ENCODE results near the gene HSPA4.
"Not testable (repeated sequence)": the region's sequence is repeated elsewhere in the genome, so short reads cannot be mapped to it uniquely, and the experiment has no call there.

HSPA4 gene

DNA sequence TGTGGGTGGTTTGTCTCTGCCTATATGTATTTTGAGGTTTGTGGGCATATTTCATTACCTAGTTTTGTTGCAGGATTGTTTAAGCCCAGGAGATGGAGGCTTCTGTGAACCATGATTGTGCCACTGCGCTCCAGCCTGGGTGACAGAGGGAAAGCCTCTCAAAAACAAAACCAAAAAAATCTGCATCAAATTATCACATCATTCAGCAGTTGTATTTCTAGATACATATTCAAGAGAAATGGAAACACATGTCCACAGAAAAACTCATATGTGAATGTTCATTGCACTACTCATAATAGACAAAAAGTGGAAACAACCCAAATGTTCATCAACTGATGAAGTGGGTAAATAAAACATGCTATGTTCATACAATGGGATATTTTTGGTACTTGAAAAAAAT is 29.9 kb downstream of the HSPA4 start:
- no peaks in the 10 kb centered on the region for H3K27me3 ChIP-seq (ENCODE audit: insufficient read depth, low read length, poor library complexity)
- H3K4me2 ChIP-seq (ENCODE audit: insufficient read depth, low read length): no peak overlapping the region
- H3K36me3 ChIP-seq (ENCODE audit: insufficient read depth, low read length): peaks cover 71% of the 10 kb centered on the region

DNA sequence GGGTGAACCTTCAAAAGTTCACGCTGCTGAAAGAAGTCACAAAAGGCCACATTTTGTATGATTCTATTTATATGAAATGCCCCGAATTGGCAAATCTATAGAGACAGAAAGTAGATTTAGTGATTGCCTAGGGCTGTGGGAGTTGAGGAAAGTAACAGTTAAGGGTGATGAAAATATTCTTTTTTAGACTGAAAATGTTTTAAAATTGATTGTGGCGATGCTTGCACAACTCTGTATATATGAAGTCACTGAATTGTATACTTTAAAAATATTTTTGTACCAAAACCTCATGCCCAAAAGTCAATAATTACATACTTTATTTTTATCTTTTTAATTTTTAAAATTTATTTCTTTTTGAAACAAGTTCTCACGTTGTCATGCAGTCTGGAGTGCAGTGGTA is 30.3 kb downstream of the HSPA4 start:
- ATAC-seq (ENCODE audit: insufficient read depth, low read depth) (no peak), DNase-seq (no peak)
- peaks cover 79% of the 10 kb centered on the region for H3K79me2 ChIP-seq (ENCODE audit: insufficient read depth, low read length)
- H3K4me2 ChIP-seq (ENCODE audit: insufficient read depth, low read length): no peak overlapping the region
- peaks cover 11% of the 10 kb centered on the region; the same call in 1 of the 2 replicates for H4K20me1 ChIP-seq (ENCODE audit: insufficient read depth, low read length)
- H3K27ac ChIP-seq (ENCODE audit: low read length): no peak overlapping the region
- TF ChIP-seq EZH2 (IDR thresholded peaks at IDR 0.05; ENCODE audit: borderline replicate concordance, low read depth, low read length, severe bottlenecking): no peak
- TF ChIP-seq, protein P1, sequence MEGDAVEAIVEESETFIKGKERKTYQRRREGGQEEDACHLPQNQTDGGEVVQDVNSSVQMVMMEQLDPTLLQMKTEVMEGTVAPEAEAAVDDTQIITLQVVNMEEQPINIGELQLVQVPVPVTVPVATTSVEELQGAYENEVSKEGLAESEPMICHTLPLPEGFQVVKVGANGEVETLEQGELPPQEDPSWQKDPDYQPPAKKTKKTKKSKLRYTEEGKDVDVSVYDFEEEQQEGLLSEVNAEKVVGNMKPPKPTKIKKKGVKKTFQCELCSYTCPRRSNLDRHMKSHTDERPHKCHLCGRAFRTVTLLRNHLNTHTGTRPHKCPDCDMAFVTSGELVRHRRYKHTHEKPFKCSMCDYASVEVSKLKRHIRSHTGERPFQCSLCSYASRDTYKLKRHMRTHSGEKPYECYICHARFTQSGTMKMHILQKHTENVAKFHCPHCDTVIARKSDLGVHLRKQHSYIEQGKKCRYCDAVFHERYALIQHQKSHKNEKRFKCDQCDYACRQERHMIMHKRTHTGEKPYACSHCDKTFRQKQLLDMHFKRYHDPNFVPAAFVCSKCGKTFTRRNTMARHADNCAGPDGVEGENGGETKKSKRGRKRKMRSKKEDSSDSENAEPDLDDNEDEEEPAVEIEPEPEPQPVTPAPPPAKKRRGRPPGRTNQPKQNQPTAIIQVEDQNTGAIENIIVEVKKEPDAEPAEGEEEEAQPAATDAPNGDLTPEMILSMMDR (IDR thresholded peaks at IDR 0.05; ENCODE audit: borderline replicate concordance, extremely low read depth, low read length, poor library complexity, severe bottlenecking): no peak
- H2AFZ ChIP-seq (ENCODE audit: low read depth, low read length): no peak overlapping the region
- peaks cover 71% of the 10 kb centered on the region for H3K36me3 ChIP-seq (ENCODE audit: insufficient read depth, low read length)
- no peaks in the 10 kb centered on the region for H3K9me3 ChIP-seq (ENCODE audit: insufficient read depth, low read length, severe bottlenecking)
- H3K4me1 ChIP-seq (ENCODE audit: insufficient read depth, low read length): no peaks in the 10 kb centered on the region
- H3K9ac ChIP-seq (ENCODE audit: low read depth, low read length): no peak overlapping the region
- no peak overlapping the region for H3K4me3 ChIP-seq (ENCODE audit: low read depth in 1 of 2, low read length in 2 of 2)
- H3K27me3 ChIP-seq (ENCODE audit: insufficient read depth, low read length, poor library complexity): no peaks in the 10 kb centered on the region

More for the DNA sequence above, 29.9 kb downstream of the HSPA4 start:
- no peaks in the 10 kb centered on the region for H3K9me3 ChIP-seq (ENCODE audit: insufficient read depth, low read length, severe bottlenecking)
- no peak overlapping the region for H3K9ac ChIP-seq (ENCODE audit: low read depth, low read length)
- H4K20me1 ChIP-seq (ENCODE audit: insufficient read depth, low read length): peaks cover 11% of the 10 kb centered on the region; the same call in 1 of the 2 replicates
- no peak overlapping the region for H3K27ac ChIP-seq (ENCODE audit: low read length)
- ATAC-seq (ENCODE audit: insufficient read depth, low read depth): no peak
- H2AFZ ChIP-seq (ENCODE audit: low read depth, low read length): no peak overlapping the region
- no peaks in the 10 kb centered on the region for H3K4me1 ChIP-seq (ENCODE audit: insufficient read depth, low read length)
- H3K4me3 ChIP-seq (ENCODE audit: low read depth in 1 of 2, low read length in 2 of 2): no peak overlapping the region
- peaks cover 83% of the 10 kb centered on the region for H3K79me2 ChIP-seq (ENCODE audit: insufficient read depth, low read length)
- no peak for TF ChIP-seq EZH2 (IDR thresholded peaks at IDR 0.05; ENCODE audit: borderline replicate concordance, low read depth, low read length, severe bottlenecking)
- TF ChIP-seq, protein P1 (IDR thresholded peaks at IDR 0.05; ENCODE audit: borderline replicate concordance, extremely low read depth, low read length, poor library complexity, severe bottlenecking): no peak
- no peak for DNase-seq

DNA sequence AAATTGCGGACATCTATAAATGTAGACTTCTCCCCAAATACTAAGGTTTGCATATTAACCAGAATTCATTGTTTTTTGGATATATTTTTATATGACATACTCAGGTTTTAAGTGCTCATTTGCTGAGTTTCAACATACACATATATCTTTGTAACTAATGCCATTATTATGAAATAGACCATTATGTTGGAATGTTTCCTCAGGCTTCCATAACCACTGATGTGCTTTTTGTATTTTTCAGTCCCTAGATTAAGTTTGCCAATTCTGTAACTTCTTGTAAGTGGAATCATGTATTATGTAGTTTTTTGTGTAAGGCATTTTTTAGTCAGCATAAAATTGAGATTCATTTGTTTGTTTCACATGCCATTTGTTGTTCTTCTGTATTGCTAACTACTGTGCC is 32.1 kb downstream of the HSPA4 start:
- Histone ChIP-seq H3K4me2 (ENCODE audit: insufficient read depth, low read length) (no peak overlapping the region), H3K4me3 (ENCODE audit: low read depth in 1 of 2, low read length in 2 of 2) (no peak overlapping the region), H4K20me1 (ENCODE audit: insufficient read depth, low read length) (peaks cover 7% of the 10 kb centered on the region; the same call in 1 of the 2 replicates), H3K36me3 (ENCODE audit: insufficient read depth, low read length) (peaks cover 74% of the 10 kb centered on the region), H2AFZ (ENCODE audit: low read depth, low read length) (no peak overlapping the region), H3K79me2 (ENCODE audit: insufficient read depth, low read length) (peaks cover 64% of the 10 kb centered on the region), H3K27me3 (ENCODE audit: insufficient read depth, low read length, poor library complexity) (no peaks in the 10 kb centered on the region), H3K27ac (ENCODE audit: low read length) (no peak overlapping the region), H3K9me3 (ENCODE audit: insufficient read depth, low read length, severe bottlenecking) (no peaks in the 10 kb centered on the region), H3K4me1 (ENCODE audit: insufficient read depth, low read length) (no peaks in the 10 kb centered on the region), H3K9ac (ENCODE audit: low read depth, low read length) (no peak overlapping the region)
- ATAC-seq (ENCODE audit: insufficient read depth, low read depth) (no peak), DNase-seq (no peak)
- no peak for TF ChIP-seq EZH2 (IDR thresholded peaks at IDR 0.05; ENCODE audit: borderline replicate concordance, low read depth, low read length, severe bottlenecking)
- TF ChIP-seq, protein P1 (IDR thresholded peaks at IDR 0.05; ENCODE audit: borderline replicate concordance, extremely low read depth, low read length, poor library complexity, severe bottlenecking): no peak

DNA sequence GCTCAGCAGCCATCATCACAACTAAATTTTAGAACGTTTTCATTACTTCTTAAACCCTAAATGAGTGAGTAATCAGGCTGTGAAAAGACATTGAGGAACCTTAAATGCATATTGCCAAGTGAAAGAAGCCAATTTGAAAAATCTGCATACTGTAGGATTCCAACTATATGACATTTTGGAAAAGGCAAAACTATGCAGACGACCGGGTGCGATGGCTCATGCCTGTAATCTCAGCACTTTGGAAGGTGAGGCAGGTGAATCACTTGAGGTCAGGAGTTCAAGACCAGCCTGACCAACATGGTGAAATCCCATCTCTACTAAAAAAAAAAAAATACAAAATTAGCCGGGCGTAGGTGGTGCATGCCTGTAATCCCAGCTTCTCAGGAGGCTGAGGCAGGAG is 33.4 kb downstream of the HSPA4 start:
- H2AFZ ChIP-seq (ENCODE audit: low read depth, low read length); H3K4me2 ChIP-seq (ENCODE audit: insufficient read depth, low read length); H3K27me3 ChIP-seq (ENCODE audit: insufficient read depth, low read length, poor library complexity); H3K9ac ChIP-seq (ENCODE audit: low read depth, low read length); DNase-seq; H3K27ac ChIP-seq (ENCODE audit: low read length); ATAC-seq (ENCODE audit: insufficient read depth, low read depth); H3K9me3 ChIP-seq (ENCODE audit: insufficient read depth, low read length, severe bottlenecking); H3K4me3 ChIP-seq (ENCODE audit: low read depth in 1 of 2, low read length in 2 of 2); H3K4me1 ChIP-seq (ENCODE audit: insufficient read depth, low read length); H4K20me1 ChIP-seq (ENCODE audit: insufficient read depth, low read length): not testable (repeated sequence)
- peaks cover 51% of the 10 kb centered on the region for H3K79me2 ChIP-seq (ENCODE audit: insufficient read depth, low read length)
- H3K36me3 ChIP-seq (ENCODE audit: insufficient read depth, low read length): peaks cover 75% of the 10 kb centered on the region
